AG20443 (cell line): Measurements from ENCODE around the gene GUCY2C.
"Not testable (repeated sequence)": the region's sequence is repeated elsewhere in the genome, so short reads cannot be mapped to it uniquely, and the experiment has no call there.

Experiments
- DNase-seq: peaks from one replicate; pipeline ENCODE4 v3.0.0; 2012; ENCODE audit warnings: low spot score, mixed read lengths

The GUCY2C gene

GRCh38 chr12:14696265-14696741 lies at the start of gene GUCY2C:
GUCY2C (minus strand) TSS chr12:14696599; CDS start chr12:14696448, 151 bp downstream.
- no peak for DNase-seq

- no peak for DNase-seq
These were observed 46.7 kb upstream of the GUCY2C start for GRCh38 chr12:14743061-14743460.

GRCh38 chr12:14741942-14742341 lies 45.5 kb upstream of the GUCY2C start:
- DNase-seq, result no peak

- DNase-seq, result no peak
These were observed 44.8 kb upstream of the GUCY2C start for GRCh38 chr12:14741153-14741552.

GRCh38 chr12:14736441-14736840 lies 40.0 kb upstream of the GUCY2C start:
- not testable (repeated sequence) for DNase-seq

GRCh38 chr12:14731821-14732220 lies 35.4 kb upstream of the GUCY2C start:
- DNase-seq, result no peak

GRCh38 chr12:14729586-14729985 lies 33.2 kb upstream of the GUCY2C start:
- no peak for DNase-seq

GRCh38 chr12:14723763-14724162 lies 27.4 kb upstream of the GUCY2C start:
- peak; percentile 66 for DNase-seq

GRCh38 chr12:14716848-14717444 lies 20.5 kb upstream of the GUCY2C start:
- peak; percentile 45 for DNase-seq

GRCh38 chr12:14714437-14714836 lies 18.0 kb upstream of the GUCY2C start:
- DNase-seq, result no peak

GRCh38 chr12:14710632-14711320 lies 14.4 kb upstream of the GUCY2C start:
- DNase-seq, result no peak

GRCh38 chr12:14701809-14702568 lies 5.6 kb upstream of the GUCY2C start:
- no peak for DNase-seq

- no peak for DNase-seq
These were observed 4.5 kb upstream of the GUCY2C start for GRCh38 chr12:14700935-14701334.

- DNase-seq, result no peak
These were observed 3.5 kb upstream of the GUCY2C start for GRCh38 chr12:14699923-14700322.

GRCh38 chr12:14698555-14698954 lies 2.2 kb upstream of the GUCY2C start:
- DNase-seq, result no peak

- no peak for DNase-seq
These were observed 671 bp downstream of the GUCY2C start for GRCh38 chr12:14695715-14696141.

GRCh38 chr12:14694970-14695369 lies 1.4 kb downstream of the GUCY2C start:
- no peak for DNase-seq

GRCh38 chr12:14694145-14694714 lies 2.2 kb downstream of the GUCY2C start:
- no peak for DNase-seq

- DNase-seq, result no peak
These were observed 3.3 kb downstream of the GUCY2C start for GRCh38 chr12:14693116-14693515.

- no peak for DNase-seq
These were observed 4.8 kb downstream of the GUCY2C start for GRCh38 chr12:14691560-14691959.

GRCh38 chr12:14689996-14690395 lies 6.4 kb downstream of the GUCY2C start:
- DNase-seq, result no peak

GRCh38 chr12:14689144-14689543 lies 7.3 kb downstream of the GUCY2C start:
- DNase-seq, result no peak

GRCh38 chr12:14682231-14682630 lies 14.2 kb downstream of the GUCY2C start:
- DNase-seq, result not testable (repeated sequence)
